A549 treated with Hydrocortisone at 1 μM for 4 hours (cell line): ENCODE data around the gene DPF1. TPM values are rescaled to one million over a fixed set of nuclear protein-coding genes. Genes with fewer than 3 reads are reported as not detected.

Experiments
- total RNA-seq: library from RNA; stranded (reverse); fragments of 200-300 nt; extraction: Qiagen RNA extraction; gene quantifications from 5 replicates; pipeline ENCODE4 v1.2.3, GENCODE V29; 2022

The DPF1 gene
- total RNA-seq, result 4.2 to 5.0 TPM (median 4.6 TPM) in 5 replicates

GRCh38 chr19:38224014-38224862 is at the start of gene DPF1:
Gene DPF1, minus strand, starts transcription at chr19:38224222. Its CDS starts 80 bp downstream, at chr19:38224142.

GRCh38 chr19:38264486-38265212 is 40.6 kb upstream of the DPF1 start, which contains the start of gene SPINT2:
Gene SPINT2, plus strand, starts transcription at chr19:38264573. Its CDS starts 320 bp downstream, at chr19:38264893.

Other genes starting within 250 kb of the DPF1 start
- 58.9 to 102 TPM (median 91.8 TPM) in 5 replicates for gene PPP1R14A, start 32.2 kb upstream of the DPF1 start, total RNA-seq
- gene SPINT2, start 40.4 kb upstream of the DPF1 start, total RNA-seq, result 237 to 348 TPM (median 322 TPM) in 5 replicates
- 524 to 789 TPM (median 709 TPM) in 5 replicates for gene C19orf33, start 80.0 kb upstream of the DPF1 start, total RNA-seq
- 99.8 to 131 TPM (median 129 TPM) in 5 replicates for gene YIF1B, start 91.7 kb upstream of the DPF1 start, total RNA-seq
- 3.4 to 4.7 TPM (median 4.6 TPM) in 5 replicates for gene KCNK6, start 95.6 kb upstream of the DPF1 start, total RNA-seq
- gene CATSPERG, start 111.6 kb upstream of the DPF1 start, total RNA-seq, result 0.99 to 1.7 TPM (median 1.1 TPM) in 5 replicates
- 451 to 530 TPM (median 488 TPM) in 5 replicates for gene PSMD8, start 150.3 kb upstream of the DPF1 start, total RNA-seq
- 0.08 to 0.47 TPM (median 0.29 TPM) in 5 replicates for gene GGN, start 163.8 kb upstream of the DPF1 start, total RNA-seq
- 1.7 to 2.7 TPM (median 2.5 TPM) in 5 replicates for gene SPRED3, start 164.5 kb upstream of the DPF1 start, total RNA-seq
- 16.9 to 27.2 TPM (median 24.5 TPM) in 5 replicates for gene FAM98C, start 178.9 kb upstream of the DPF1 start, total RNA-seq
- gene RASGRP4, start 202.0 kb upstream of the DPF1 start, total RNA-seq, result 0.05 to 0.06 TPM in 2 of 5 replicates, not detected in the others
- gene RYR1, start 209.5 kb upstream of the DPF1 start, total RNA-seq, result 5.2 to 6.8 TPM (median 6.4 TPM) in 5 replicates